H1 (cell line): ENCODE measurements around the gene UFSP1. TPM values are rescaled to one million over a fixed set of nuclear protein-coding genes. Genes with fewer than 3 reads are reported as not detected.

Experiments
- BCL11A ChIP-seq, 2 experiments: IDR thresholded peaks; one replicate each; pipeline ENCODE4 v1.6.1; 2011; ENCODE audit warnings: low read depth in 2 of 2, low read length in 2 of 2, mild to moderate bottlenecking in 2 of 2
- BRCA1 ChIP-seq: IDR thresholded peaks from 2 replicates; pipeline ENCODE4 v1.6.1; 2012; ENCODE audit warnings: low read depth, low read length, improper control_type of control experiment
- CHD2 ChIP-seq: IDR thresholded peaks from 2 replicates; pipeline ENCODE4 v1.6.1; 2012; ENCODE audit warnings: low read length, improper control_type of control experiment
- EZH2 ChIP-seq: fragments of 200-600 bp; sonication (generic); IDR thresholded peaks from 2 replicates; pipeline ENCODE4 v1.7.1; 2012; ENCODE audit warnings: low read depth, mild to moderate bottlenecking, moderate library complexity, low read length, inconsistent platforms; ENCODE audit not compliant: severe bottlenecking
- FOSL1 ChIP-seq: IDR thresholded peaks from 2 replicates; pipeline ENCODE4 v1.6.1; 2011; ENCODE audit warnings: mild to moderate bottlenecking, low read depth, low read length, moderate library complexity; ENCODE audit not compliant: insufficient read depth
- HDAC2 ChIP-seq, 2 experiments: fragments of 300-600 bp in 1 of 2; sonication (generic) in 1 of 2; IDR thresholded peaks; 2 replicates each; pipeline ENCODE4 v1.6.1; 2011 to 2012; ENCODE audit warnings: low read depth in 2 of 2, low read length in 2 of 2, mild to moderate bottlenecking in 2 of 2, moderate library complexity in 2 of 2, borderline replicate concordance in 1 of 2, inconsistent platforms in 1 of 2
- PHF8 ChIP-seq: fragments of 200-600 bp; sonication (generic); conservative IDR thresholded peaks from 2 replicates; pipeline ENCODE4 v1.7.1; 2012; ENCODE audit warnings: low read depth, mild to moderate bottlenecking, inconsistent platforms, low read length, moderate library complexity
- RBBP5 ChIP-seq: IDR thresholded peaks from 2 replicates; pipeline ENCODE4 v1.7.1; 2012; ENCODE audit warnings: low read depth, mild to moderate bottlenecking, inconsistent platforms, low read length, moderate library complexity, borderline replicate concordance
- RNF2 ChIP-seq: fragments of 200-900, 300-1000 bp; sonication (generic); IDR thresholded peaks from 2 replicates; pipeline ENCODE4 v1.7.1; 2016; ENCODE audit warnings: borderline replicate concordance, low read depth, mild to moderate bottlenecking, antibody characterized with exemption, low read length; ENCODE audit not compliant: poor library complexity, severe bottlenecking; ENCODE audit errors: missing control alignments
- SAP30 ChIP-seq: fragments of 300-600 bp; sonication (generic); IDR thresholded peaks from 2 replicates; pipeline ENCODE4 v1.7.1; 2012; ENCODE audit warnings: low read length, moderate library complexity, mild to moderate bottlenecking, inconsistent platforms; ENCODE audit not compliant: insufficient read depth, insufficient replicate concordance
- SIRT6 ChIP-seq: IDR thresholded peaks from one replicate; pipeline ENCODE4 v1.7.1; 2012; ENCODE audit warnings: low read length, inconsistent platforms
- SP1 ChIP-seq: IDR thresholded peaks from 2 replicates; pipeline ENCODE4 v1.6.1; 2011; ENCODE audit warnings: low read depth, low read length
- SUZ12 ChIP-seq: fragments of 200-600 bp; sonication (generic); IDR thresholded peaks from 2 replicates; pipeline ENCODE4 v1.6.1; 2012; ENCODE audit warnings: mild to moderate bottlenecking, inconsistent platforms, low read length, moderate library complexity, mixed read lengths
- TBP ChIP-seq: IDR thresholded peaks from 2 replicates; pipeline ENCODE4 v1.6.1; 2011; ENCODE audit warnings: low read depth, low read length, improper control_type of control experiment
- TCF12 ChIP-seq: IDR thresholded peaks from 2 replicates; pipeline ENCODE4 v1.6.1; 2011; ENCODE audit warnings: low read depth, mild to moderate bottlenecking, low read length
- TEAD4 ChIP-seq: IDR thresholded peaks from 2 replicates; pipeline ENCODE4 v1.6.1; 2012; ENCODE audit warnings: low read depth, low read length, inconsistent platforms, mixed read lengths
- polyA plus RNA-seq, 7 experiments: library from polyadenylated mRNA; depleted of rRNA in 3 of 7; stranded (reverse) in 5 of 7; unstranded in 2 of 7; fragments of >200 nt in 5 of 7; fragments of 200-250 nt in 2 of 7; gene quantifications; 1 replicate in 5 of 7; 2 replicates in 1 of 7; 4 replicates in 1 of 7; pipeline versions ENCODE4 v1.2.1 to v1.2.3, GENCODE V29; 2011 to 2013; ENCODE audit warnings: missing spikeins in 2 of 7, mixed read lengths in 2 of 7
- total RNA-seq: library from RNA; stranded (reverse); fragmentation: NEBNext Ultra II Directional; extraction: Animal tissue kit (Norgen Biotek cat#: 25700); gene quantifications from 2 replicates; pipeline ENCODE4 v1.2.1, GENCODE V29; 2021
- TF ChIP-seq, protein P1 (sequence below): IDR thresholded peaks from 2 replicates; pipeline ENCODE4 v1.6.1; 2011; ENCODE audit warnings: low read length, improper control_type of control experiment
- TF ChIP-seq, protein P2 (sequence below): IDR thresholded peaks from 2 replicates; pipeline ENCODE4 v1.6.1; 2012; ENCODE audit warnings: low read length, inconsistent platforms

UFSP1 gene
- total and polyA plus RNA-seq, 2 of the 8 experiments (the other 6 are each of a cell fraction or from before 2014, with no cell fraction given): 1.6 to 4.3 TPM

DNA sequence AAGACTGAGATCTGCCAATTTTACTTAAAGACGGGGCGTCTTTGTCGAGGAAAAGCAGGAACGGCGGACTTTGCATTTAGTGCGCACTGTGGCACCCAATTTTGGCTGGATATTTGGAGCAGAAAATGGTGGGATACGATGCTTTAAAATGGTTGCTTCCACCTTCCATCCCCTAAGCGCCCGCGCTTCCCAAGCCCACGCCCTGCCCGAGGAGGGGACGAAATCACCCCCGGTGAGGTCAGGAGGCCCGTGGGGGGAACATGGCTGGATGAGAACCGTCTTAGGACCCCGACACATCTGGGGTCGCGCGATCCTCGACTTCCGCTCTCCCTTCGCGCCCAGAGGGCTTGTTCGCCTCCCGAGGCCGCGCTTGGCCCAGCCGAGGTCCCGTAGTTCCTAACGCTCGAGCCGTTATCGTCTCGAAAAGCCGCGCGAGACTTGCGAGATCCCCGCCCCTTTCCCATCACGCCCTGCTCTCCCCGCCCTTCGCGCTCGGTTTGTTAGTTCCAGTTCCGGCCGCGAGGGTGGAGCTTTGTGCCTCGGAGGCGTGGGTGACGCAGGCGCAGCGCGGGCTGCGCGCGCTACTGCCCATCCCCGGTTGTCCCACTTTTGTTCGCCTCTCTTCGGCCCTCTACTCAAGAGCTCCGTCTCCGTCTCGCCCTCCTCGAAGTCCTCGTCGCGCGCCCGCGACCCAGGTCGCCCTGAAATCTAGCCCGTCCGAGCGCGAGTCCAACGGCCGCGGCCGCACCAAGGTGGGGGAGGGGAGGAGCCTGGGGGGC, 14.7 kb downstream of the UFSP1 start, which contains the start of gene SRRT (continued):
- TF ChIP-seq, protein P1, sequence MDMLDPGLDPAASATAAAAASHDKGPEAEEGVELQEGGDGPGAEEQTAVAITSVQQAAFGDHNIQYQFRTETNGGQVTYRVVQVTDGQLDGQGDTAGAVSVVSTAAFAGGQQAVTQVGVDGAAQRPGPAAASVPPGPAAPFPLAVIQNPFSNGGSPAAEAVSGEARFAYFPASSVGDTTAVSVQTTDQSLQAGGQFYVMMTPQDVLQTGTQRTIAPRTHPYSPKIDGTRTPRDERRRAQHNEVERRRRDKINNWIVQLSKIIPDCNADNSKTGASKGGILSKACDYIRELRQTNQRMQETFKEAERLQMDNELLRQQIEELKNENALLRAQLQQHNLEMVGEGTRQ: no peak; the same call in 1 of the 2 replicates
- TF ChIP-seq RNF2: no peak
- TF ChIP-seq SIRT6: no peak
- TF ChIP-seq HDAC2 (IDR thresholded peaks at IDR 0.05; ENCODE audit: borderline replicate concordance in 1 of 2, low read depth in 2 of 2, low read length in 2 of 2): no peak; a peak in 1 of 4 replicates
- peak; percentile 86 for TF ChIP-seq BRCA1
- TF ChIP-seq TBP: peak; percentile 92
- 0 out of 2 replicates have a peak, but pooled peaks have one; percentile 13 for TF ChIP-seq TEAD4
- no peak for TF ChIP-seq FOSL1
- TF ChIP-seq BCL11A (IDR thresholded peaks at IDR 0.05; ENCODE audit: low read depth in 2 of 2, low read length in 2 of 2): no peak
- TF ChIP-seq RBBP5: peak; percentile 25; the same call in 1 of the 2 replicates
- TF ChIP-seq, protein P2, sequence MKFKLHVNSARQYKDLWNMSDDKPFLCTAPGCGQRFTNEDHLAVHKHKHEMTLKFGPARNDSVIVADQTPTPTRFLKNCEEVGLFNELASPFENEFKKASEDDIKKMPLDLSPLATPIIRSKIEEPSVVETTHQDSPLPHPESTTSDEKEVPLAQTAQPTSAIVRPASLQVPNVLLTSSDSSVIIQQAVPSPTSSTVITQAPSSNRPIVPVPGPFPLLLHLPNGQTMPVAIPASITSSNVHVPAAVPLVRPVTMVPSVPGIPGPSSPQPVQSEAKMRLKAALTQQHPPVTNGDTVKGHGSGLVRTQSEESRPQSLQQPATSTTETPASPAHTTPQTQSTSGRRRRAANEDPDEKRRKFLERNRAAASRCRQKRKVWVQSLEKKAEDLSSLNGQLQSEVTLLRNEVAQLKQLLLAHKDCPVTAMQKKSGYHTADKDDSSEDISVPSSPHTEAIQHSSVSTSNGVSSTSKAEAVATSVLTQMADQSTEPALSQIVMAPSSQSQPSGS: peak; percentile 84; the same call in 1 of the 2 replicates
- no peak for TF ChIP-seq EZH2
- no peak for TF ChIP-seq SUZ12
- TF ChIP-seq SAP30: no peak
- TF ChIP-seq SP1: peak; percentile 75
- peak; percentile 92 for TF ChIP-seq PHF8
- TF ChIP-seq TCF12: no peak
- TF ChIP-seq CHD2: peak; percentile 96
